ENCODE results near the gene SMYD4.
"Not testable (repeated sequence)": the region's sequence is repeated elsewhere in the genome, so short reads cannot be mapped to it uniquely, and the experiment has no call there.

SMYD4 gene

DNA sequence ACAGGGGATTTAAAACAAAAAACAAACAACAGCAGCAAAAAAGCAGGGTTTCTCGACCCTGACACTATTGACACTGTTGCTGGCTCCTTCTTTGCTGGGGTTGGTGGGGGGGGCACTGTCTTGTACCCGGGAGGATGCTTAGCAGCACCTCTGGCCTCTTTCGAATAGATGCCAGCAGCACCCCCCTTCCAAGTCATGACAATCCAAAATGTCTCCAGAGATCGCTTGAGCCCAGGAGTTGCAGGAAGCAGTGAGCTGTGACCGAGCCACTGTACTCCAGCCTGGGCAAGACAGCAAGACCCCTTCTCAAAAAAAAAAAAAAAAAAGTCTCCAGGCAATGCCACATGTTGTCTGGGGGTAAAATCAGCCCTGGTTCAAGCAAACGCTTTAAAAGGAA lies 47.5 kb downstream of the SMYD4 start:
- DNase-seq, result no peak

DNA sequence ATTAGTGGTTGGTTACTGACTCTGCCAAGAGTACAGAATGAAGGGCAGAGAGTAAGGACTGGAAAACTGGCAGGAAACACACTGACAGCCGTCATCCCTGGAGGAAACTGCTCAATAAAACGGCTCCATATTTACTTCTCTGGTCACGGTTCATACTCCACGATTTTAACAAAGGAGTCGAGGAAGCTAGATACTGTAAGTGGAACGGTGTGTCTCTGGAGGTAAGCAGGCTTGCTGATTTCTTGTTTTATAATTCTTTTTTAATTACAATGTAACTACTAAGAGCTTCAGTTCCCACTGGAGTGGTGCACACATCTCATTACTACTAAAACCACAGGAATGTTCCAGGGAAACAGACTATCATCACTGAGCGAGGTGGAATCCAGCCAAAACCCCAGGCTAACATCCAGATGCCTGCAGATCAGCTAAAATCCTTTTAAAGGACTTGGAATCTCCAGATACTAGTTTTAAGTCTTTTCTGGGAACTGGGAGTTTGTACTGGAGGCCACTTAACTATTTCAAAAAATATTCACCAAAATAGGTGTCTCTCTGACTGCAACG lies 50.1 kb downstream of the SMYD4 start:
- DNase-seq, result no peak

DNA sequence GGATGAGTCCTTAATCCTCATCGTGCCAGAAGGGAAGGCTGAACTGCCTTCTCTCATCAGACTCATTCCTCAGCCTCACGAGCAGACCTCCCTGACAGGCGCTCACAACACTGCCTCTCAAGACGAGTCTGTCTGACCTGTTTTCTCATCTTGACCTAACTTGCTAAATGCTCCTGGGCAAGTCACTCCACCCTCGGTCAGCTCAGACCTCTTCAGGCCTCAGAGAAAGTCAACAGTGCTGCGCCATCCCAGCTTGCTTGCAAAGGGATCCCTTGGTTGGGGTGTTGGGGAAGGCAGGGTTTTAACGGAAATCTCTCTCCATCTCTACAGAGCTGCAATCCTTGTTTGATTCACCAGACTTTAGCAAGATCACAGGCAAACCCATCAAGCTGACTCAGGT lies 52.8 kb downstream of the SMYD4 start:
- no peak for DNase-seq

GRCh38 chr17:1776328-1776727 lies 53.4 kb downstream of the SMYD4 start:
- DNase-seq, result no peak

GRCh38 chr17:1774390-1775176 lies 55.1 kb downstream of the SMYD4 start:
- DNase-seq, result no peak

- DNase-seq, result no peak
Observed at GRCh38 chr17:1773696-1774181, 56.0 kb downstream of the SMYD4 start.

- DNase-seq, result not testable (repeated sequence)
Observed at GRCh38 chr17:1773000-1773695, 56.6 kb downstream of the SMYD4 start.

- no peak for DNase-seq
Observed at GRCh38 chr17:1769822-1770477, 59.8 kb downstream of the SMYD4 start.

DNA sequence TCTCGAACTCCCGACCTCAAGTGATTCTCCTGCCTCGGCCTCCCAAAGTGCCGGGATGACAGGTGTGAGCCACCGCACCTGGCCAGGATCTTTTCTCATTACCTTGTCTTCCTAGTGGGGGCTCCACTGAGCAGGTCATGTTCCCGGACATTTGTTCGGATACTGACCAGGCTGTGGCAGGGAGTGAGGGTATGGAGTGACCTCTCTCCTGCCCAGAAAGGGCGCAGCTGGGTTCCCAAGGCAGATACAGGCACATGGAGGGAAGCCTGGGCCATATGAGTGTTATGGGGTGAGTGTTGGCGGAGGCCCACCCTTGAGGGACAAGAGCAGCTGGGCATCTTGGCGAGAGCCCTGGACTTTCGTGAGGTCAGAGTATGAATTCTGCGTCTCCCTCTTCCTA lies 62.3 kb downstream of the SMYD4 start:
- DNase-seq, result no peak

DNA sequence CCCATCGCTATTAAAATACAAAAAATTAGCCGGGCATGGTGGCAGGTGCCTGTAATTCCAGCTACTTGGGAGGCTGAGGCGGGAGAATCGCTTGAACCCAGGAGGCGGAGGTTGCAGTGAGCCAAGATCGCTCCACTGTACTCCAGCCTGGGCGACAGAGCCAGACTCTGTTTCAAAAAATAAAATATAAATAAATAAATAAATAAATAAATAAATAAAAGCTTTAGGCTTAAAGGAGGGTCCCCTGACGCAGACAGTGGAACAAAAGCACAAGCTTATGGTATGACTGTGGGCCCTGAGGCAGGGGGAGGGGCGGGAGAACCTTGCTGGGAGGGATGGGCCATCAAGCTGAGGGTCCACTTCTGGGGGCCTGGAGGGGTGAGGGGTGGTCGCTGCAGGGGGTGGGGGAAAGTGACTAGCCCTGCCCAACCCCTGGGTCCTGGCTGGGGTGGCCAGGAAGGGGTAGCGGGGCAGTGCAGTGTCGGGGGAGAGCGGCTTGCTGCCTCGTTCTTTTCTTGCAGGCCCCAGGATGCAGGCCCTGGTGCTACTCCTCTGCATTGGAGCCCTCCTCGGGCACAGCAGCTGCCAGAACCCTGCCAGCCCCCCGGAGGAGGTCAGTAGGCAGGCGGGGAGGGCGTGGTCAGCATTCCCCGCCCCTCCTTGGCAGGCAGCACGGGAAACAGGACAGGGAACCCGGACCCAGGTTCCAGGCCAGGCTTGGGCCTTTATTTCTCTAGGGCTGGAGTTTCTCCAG lies 63.1 kb downstream of the SMYD4 start:
- no peak for DNase-seq

DNA sequence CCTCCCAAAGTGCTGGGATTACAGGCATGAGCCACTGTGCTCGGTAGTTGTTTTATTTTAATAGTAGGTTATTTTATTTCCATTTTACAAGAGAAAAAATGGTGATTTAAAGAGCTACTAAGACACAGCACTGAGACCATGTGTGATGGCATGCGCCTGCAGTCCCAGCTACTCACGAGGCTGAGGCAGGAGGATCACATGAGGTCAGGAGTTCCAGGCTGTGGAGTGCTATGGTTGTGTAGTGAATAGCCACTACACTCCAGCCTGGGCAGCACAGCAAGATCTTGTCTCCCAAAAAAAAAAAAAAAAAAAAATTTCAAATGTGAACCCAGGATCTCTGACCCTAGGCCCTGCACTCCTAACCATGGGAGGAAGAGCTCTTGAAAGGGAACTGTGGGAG lies 64.1 kb downstream of the SMYD4 start:
- DNase-seq, result no peak

GRCh38 chr17:1764705-1765104 lies 65.0 kb downstream of the SMYD4 start:
- not testable (repeated sequence) for DNase-seq

- peak in 1 of 2 donors; percentile 85 for DNase-seq
Observed at GRCh38 chr17:1764284-1764683, 65.4 kb downstream of the SMYD4 start.

DNA sequence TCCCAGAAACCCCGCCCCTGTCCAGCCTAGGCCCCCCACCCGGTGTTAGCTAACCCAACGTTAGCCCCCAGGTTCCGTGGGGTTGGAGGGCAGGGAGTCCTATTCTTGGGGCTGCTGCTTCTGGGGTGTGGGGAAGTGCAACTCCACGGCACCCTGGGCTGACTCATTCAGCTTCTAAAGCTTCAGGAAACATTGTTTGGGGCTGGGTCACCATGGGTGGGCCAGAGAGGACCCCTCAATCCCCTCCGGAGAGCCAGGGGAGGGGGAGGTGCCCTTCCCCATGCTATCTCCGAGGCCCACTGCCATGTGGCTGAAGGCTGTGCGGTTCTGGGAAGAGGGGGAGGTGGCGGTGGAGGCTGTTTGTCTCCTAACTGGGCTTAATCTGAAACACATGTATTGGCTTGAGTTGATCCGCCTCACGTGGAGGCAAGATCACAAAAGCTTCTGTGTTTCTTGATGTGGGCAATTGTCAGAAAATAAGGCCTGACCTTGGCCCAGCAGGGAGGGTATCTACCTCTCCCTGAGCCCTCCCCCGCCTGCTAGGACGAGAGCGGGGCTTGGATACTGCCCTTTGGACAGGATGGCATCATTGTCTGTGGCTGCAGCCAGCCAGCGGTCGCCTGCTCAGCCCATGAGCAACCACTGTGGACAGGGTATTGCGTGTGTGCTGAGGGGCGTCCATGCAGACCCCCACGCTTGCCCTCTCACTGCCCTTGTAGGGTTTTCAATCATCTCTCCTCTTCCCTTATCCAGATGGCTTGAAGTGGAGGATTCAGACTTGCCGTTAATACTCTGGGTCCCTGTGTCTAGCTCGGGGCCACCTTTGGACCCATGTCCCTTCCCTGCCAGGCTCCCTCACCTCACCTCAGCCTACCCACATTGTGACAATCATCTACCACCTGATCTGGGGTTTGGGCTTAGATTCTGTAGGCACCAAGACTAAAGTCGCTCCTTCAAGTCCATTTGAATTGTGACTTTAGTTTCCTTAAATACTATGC lies 66.5 kb downstream of the SMYD4 start:
- DNase-seq, result peak; percentile 38 to 39

- DNase-seq, result no peak
Observed at GRCh38 chr17:1762233-1762900, 67.3 kb downstream of the SMYD4 start.

DNA sequence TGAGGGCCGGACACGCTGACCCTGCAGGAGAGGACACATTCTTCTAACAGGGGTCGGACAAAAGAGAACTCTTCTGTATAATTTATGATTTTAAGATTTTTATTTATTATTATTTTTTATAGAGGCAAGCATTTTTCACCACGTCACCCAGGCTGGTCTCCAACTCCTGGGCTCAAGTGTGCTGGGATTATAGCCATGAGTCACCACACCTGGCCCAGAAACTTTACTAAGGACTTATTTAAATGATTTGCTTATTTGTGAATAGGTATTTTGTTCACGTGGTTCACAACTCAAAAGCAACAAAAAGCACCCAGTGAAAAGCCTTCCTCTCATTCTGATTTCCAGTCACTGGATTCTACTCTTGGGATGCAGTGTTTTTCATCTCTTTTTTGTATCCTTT lies 70.2 kb downstream of the SMYD4 start:
- DNase-seq, result no peak

DNA sequence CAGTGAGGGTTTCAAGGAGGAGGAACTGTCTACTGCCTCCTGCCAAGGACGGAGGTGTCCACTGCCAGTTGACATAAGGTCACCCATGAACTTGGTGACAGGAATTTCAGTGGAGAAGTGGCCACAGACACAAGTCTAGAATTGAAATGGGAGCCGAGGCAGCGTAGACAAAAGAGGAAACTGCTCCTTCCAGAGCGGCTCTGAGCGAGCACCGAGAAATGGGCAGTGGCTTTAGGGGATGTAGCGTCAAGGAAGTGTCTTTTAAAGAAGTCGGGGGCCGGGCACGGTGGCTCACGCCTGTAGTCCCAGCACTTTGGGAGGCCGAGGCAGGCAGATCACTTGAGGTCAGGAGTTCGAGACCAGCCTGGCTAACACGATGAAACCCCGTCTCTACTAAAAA lies 70.9 kb downstream of the SMYD4 start:
- DNase-seq, result peak in 1 of 2 donors; percentile 45

DNA sequence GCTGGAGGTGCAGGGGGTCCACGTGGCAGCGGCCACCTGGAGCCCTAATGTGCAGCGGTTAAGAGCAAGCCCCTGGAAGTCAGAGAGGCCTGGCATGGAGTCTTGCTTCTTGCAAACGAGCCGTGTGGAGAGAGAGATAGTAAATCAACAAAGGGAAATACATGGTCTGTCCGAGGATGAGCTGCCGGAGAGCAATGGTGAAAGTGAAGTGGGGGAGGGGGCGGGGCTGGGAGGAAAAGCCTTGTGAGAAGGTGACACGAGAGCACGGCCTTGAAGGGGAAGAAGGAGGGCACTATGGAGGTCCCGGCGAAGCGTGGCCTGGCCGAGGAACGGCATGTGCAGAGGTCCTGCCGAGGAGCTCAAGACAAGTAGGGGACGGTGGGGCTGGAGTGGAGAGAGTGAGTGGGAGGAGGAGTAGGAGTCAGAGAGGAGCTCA lies 73.9 kb downstream of the SMYD4 start:
- no peak for DNase-seq

GRCh38 chr17:1755252-1755826 lies 74.4 kb downstream of the SMYD4 start:
- DNase-seq, result no peak

DNA sequence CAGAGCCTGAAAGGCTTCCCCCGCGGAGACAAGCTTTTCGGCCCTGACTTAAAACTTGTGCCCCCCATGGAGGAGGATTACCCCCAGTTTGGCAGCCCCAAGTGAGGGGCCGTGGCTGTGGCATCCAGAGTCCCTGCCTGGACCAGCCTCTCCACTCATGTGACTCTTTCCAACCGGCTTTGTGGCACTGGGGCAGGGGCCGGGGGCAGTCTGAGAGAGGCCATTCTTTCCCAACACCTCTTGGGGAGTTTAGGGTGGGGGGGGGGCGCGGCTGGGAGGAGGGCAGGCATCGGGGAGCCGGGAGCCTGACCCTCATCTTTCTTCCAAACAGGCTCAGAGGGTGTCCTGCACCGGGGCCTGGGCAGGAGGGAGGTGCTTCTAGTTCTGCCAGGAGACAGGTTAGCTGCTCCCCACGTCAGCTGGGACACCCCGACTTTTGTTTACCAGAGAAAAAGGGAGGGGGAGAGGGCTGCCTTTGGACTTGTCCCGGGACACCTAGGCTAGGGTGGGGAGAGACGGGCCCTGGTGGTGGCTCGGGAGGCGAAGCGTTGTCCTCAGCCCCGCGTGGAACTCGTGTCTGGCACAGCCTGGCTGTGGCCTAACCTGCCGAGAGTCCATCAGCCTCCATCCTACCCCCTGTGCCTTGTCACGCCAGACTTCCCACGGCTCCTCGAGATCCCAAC lies 75.1 kb downstream of the SMYD4 start:
- DNase-seq, result no peak

Data from bone marrow (tissue), 2 donors.